Stimulated activated naive CD8-positive, alpha-beta T cell treated with anti-CD3 and anti-CD28 coated beads, Interleukin-15, Interleukin-2, amounts not matched to agents 100 ng/mL and 50 ng/mL, for 24 hours (primary cell): Measurements from ENCODE around the gene ARMC8.

ENCODE experiments used
- H3K27ac Mint-ChIP-seq: one replicate; pipeline ENCODE4 v1.8.0; 2021; ENCODE audit warnings: mild to moderate bottlenecking, mixed read lengths
- H3K27me3 Mint-ChIP-seq: one replicate; pipeline ENCODE4 v1.8.0; 2021; ENCODE audit warnings: mixed read lengths
- H3K36me3 Mint-ChIP-seq: one replicate; pipeline ENCODE4 v1.8.0; 2021; ENCODE audit warnings: low read depth, mixed read lengths
- H3K4me1 Mint-ChIP-seq: one replicate; pipeline ENCODE4 v1.8.0; 2021; ENCODE audit warnings: low read depth, mixed read lengths
- H3K4me3 Mint-ChIP-seq: one replicate; pipeline ENCODE4 v1.8.0; 2021; ENCODE audit warnings: mild to moderate bottlenecking, mixed read lengths
- H3K9me3 Mint-ChIP-seq: one replicate; pipeline ENCODE4 v1.8.0; 2021; ENCODE audit warnings: mixed read lengths

ARMC8 gene

DNA sequence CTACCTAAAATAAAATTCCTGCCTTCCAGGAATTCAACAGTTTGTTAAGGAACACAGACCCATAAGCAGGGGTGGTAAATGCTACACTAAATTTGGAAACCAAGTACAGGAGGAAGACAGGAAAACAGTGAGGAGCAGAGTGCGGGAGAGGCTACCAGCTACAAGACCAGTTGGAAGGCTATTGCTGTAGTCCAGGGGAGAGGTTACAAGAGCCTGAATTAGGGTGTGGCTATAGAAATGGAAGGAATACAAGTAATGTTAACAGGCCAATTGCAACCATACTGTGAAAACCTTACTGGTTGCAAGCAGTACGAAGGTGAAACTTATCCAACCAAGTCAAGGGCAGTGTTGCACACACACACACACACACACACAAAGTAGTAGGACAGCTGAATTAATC is 880 bp upstream of the ARMC8 start:
- Mint-ChIP-seq H3K4me1 (peaks cover 37% of the 10 kb centered on the region), H3K27me3 (no peaks in the 10 kb centered on the region), H3K4me3 (peak overlapping the region; percentile 93), H3K36me3 (peaks cover 13% of the 10 kb centered on the region), H3K27ac (no peak overlapping the region), H3K9me3 (no peaks in the 10 kb centered on the region)

DNA sequence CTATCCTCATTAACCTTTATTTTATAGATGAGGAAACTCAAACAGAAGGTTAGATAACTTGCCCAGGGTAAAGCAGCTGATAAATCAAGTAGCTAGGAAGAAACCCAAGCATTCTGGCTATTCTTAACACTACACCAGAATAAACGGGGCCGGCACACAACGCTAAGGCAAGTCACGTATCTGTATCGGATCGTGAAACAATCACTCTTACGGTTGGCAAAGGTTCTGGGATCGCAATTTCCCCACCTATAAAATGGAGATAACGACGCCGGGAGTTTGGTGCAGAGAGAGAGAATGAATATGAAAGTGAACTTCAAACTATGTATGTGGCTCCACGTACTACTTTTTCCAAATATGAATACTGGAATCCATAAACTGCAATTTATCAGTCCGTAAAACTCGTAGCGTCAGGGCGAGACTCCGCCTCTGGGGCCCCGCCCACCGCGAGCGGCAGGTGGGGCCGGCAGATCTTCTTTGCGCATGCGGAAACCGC is 252 bp upstream of the ARMC8 start:
- Mint-ChIP-seq H3K36me3 (peaks cover 19% of the 10 kb centered on the region), H3K9me3 (no peaks in the 10 kb centered on the region), H3K27ac (peak overlapping the region; percentile 96), H3K4me3 (peak overlapping the region; percentile 93), H3K4me1 (peaks cover 43% of the 10 kb centered on the region), H3K27me3 (no peaks in the 10 kb centered on the region)

DNA sequence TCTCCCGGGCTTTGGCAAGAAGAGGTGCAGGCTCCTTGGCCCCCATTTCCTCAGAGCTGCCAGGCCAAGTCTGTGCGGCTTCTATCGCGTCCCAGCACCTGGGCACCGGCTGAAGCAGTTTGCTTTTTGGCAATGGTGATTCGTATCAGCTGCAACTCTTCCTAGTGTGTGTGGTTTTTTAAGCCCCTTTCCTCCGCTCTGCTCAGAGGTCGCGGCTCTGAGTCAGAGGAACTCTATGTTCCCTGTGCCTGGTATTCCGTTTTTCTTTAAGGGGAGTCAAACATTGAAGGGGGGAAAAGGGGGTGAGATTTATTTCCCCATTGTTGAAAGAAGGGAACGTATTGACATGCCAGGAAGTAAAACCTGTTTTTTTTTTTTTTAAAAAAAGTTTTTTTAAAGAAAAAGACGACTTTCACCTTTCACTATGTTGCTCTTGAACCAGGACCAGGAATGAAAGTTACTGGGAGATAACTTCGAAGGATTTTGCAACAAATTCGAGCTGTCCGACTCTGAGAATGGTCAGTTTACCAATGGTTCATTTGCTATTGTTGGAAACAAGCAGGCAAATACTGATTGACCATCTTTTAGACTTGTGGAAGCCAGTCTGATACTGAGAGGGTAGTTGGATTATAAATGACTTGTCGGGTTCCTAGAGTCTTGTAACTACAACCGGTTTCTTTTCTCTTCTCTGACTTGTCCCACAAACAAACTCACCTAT is 1.1 kb downstream of the ARMC8 start:
- Mint-ChIP-seq H3K36me3 (peaks cover 23% of the 10 kb centered on the region), H3K4me3 (peak overlapping the region; percentile 93), H3K9me3 (no peaks in the 10 kb centered on the region), H3K27me3 (no peaks in the 10 kb centered on the region), H3K4me1 (peaks cover 43% of the 10 kb centered on the region), H3K27ac (peak overlapping the region; percentile 96)

DNA sequence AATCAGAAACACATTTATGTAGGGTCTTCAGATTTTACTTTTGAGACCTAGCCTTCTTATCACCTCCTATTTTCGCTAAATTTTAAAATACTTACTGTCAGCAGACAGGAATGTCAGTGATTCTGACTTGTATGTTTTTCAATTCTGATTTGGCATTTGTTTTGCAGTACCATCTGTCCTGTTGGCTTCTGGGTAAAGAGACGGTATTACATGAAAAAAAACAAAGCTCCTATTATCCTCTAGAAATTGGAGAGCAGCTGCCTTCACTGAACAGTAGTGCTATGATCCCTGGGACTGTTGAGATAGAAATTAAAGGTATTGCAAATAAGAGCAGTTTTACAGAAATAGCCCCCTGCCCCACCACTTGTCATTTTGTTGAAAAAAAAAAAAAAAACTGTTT is 8.4 kb downstream of the ARMC8 start:
- H3K27me3 Mint-ChIP-seq = no peaks in the 10 kb centered on the region
- no peaks in the 10 kb centered on the region for H3K9me3 Mint-ChIP-seq
- H3K4me1 Mint-ChIP-seq = peaks cover 28% of the 10 kb centered on the region
- H3K27ac Mint-ChIP-seq = no peak overlapping the region
- peaks cover 42% of the 10 kb centered on the region for H3K36me3 Mint-ChIP-seq
- H3K4me3 Mint-ChIP-seq = no peak overlapping the region

DNA sequence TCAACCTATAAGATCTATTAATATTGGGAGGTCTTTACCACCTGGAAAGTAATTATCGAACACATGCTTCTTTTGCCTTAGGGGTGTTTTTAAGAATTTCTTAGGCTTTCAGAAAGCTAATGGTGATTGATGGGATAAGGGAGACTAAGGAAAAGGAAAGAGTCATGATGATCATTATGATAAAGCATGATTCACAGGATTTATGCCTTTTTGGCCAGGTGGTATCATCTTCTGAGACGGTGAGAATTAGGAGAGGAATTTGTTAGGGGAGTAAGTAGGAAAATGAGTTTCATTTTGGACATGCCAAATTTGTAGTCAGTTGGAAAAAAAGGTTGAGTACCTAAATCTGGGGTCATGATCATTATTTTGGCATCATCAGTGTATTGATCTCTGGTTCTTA is 8.9 kb downstream of the ARMC8 start:
- Mint-ChIP-seq H3K27me3 (no peaks in the 10 kb centered on the region), H3K9me3 (no peaks in the 10 kb centered on the region), H3K27ac (no peak overlapping the region), H3K4me3 (no peak overlapping the region), H3K4me1 (peaks cover 23% of the 10 kb centered on the region), H3K36me3 (peaks cover 37% of the 10 kb centered on the region)

DNA sequence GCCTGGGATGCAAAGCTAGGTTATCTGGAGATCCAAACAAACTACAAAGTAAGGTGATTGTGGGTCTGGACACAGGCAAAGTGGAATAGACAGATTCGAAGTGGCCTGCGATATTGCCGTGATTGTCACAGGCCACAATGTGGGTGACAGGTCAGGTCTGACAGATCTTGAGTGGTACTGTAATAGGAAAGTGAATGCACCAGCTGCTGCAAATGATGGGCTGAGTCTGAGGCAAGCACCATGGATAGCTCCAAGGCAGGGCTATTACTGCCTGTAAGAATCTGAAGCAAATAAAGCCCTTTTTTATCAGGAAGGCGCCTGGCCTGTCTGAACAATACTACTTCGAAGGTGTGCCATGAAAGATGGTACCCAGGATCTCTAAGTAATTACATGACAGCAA is 10.0 kb downstream of the ARMC8 start:
- peaks cover 24% of the 10 kb centered on the region for H3K4me1 Mint-ChIP-seq
- H3K27ac Mint-ChIP-seq = no peak overlapping the region
- H3K27me3 Mint-ChIP-seq = no peaks in the 10 kb centered on the region
- H3K9me3 Mint-ChIP-seq = no peaks in the 10 kb centered on the region
- H3K4me3 Mint-ChIP-seq = no peak overlapping the region
- H3K36me3 Mint-ChIP-seq = peaks cover 36% of the 10 kb centered on the region

DNA sequence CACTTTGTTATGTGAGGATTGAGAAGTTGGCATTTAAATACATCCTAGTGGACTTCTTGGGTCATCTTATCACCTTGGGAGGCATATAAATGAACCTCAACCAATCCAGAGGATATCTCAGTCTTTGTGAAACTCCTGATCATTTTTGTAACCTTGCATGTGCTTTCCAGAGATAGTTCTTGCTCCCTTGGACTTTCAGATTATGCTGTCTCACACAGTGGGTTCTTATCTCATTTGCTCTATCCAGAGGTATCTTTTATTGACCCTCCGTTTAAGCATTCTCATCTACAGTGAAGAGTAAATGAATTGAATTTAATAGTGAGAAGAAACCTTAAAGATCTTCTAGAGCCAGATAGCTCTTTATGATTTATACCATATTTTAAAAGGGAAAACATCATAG is 10.4 kb downstream of the ARMC8 start:
- Mint-ChIP-seq H3K4me3 (no peak overlapping the region), H3K27ac (no peak overlapping the region), H3K9me3 (no peaks in the 10 kb centered on the region), H3K27me3 (no peaks in the 10 kb centered on the region), H3K4me1 (peaks cover 28% of the 10 kb centered on the region), H3K36me3 (peaks cover 35% of the 10 kb centered on the region)

DNA sequence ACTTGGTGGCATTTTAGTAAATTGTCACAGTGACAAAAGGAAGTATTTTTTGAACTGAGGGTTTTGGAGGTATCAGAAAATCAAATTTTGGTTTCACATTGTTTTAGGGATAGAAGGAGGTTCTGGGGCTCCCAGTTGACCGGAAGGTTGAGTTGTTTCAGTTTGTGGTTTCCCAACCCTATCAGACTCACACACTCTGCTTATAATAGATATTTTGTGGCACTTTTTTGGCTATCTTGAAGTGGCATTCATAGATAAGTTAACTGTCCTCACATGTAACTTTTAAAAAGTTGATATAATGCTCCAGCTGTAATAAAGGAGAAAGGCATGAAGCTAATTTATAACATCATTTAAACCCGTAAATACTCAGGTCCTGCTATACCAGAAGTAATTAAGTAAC is 12.8 kb downstream of the ARMC8 start:
- no peaks in the 10 kb centered on the region for H3K9me3 Mint-ChIP-seq
- H3K27ac Mint-ChIP-seq = no peak overlapping the region
- peaks cover 38% of the 10 kb centered on the region for H3K36me3 Mint-ChIP-seq
- H3K4me3 Mint-ChIP-seq = no peak overlapping the region
- H3K4me1 Mint-ChIP-seq = peaks cover 47% of the 10 kb centered on the region
- H3K27me3 Mint-ChIP-seq = no peaks in the 10 kb centered on the region

DNA sequence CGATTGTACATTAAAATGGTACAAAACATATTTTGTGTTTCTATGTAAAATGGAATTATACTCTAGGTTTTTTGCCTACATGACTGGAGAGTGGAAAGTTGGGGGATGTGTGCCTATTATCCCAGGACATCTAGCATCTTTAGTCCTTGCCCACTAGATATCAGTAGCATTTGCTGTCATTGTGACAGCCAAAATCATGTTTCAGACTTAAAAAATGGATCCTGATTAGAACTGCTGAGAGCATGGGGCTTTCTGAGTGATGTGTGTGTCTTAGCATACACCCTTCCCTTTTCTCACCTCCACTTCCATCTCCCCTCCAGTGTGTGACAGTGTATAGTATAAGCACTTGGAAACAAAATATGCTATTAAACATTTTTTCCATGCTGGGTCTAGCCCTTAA is 13.3 kb downstream of the ARMC8 start:
- Mint-ChIP-seq H3K27me3 (no peaks in the 10 kb centered on the region), H3K9me3 (no peaks in the 10 kb centered on the region), H3K36me3 (peaks cover 36% of the 10 kb centered on the region), H3K27ac (no peak overlapping the region), H3K4me3 (no peak overlapping the region), H3K4me1 (peaks cover 49% of the 10 kb centered on the region)

DNA sequence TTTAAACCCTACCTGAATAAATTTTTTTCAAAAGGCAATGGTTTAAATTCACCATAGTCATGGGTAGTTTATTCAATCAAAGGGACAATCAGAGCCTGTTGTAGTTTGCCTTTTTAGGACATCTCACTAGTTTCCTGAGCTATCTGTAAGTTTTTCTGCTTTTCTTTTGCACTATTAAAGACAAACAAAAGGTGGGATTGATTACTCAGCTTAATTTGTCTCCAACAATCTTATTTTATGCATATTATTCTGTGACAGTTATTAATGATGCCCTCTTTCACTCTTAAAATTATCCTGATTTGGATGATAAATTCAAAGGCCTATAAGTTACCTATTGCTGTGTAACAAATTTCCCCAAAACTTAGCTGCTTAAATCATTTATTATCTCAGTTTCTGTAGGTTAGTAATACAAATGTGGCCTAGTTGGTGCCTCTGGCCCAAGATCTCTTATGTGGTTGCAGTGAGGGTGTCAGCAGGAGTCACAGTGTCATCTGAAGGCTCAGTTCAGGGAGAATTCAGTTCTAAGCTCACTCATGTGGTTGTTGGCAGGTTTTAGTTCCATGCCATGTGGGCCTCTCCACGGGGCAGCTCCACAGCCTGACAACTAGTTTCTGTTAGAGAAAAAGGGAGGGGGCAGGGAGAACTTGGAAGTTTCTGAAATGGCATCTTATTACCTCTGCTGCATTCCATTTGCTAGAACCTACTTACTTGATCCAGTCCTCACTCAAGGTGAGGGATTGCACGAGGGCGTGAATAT is 16.0 kb downstream of the ARMC8 start:
- H3K27me3 Mint-ChIP-seq = no peaks in the 10 kb centered on the region
- no peak overlapping the region for H3K4me3 Mint-ChIP-seq
- no peaks in the 10 kb centered on the region for H3K9me3 Mint-ChIP-seq
- no peak overlapping the region for H3K27ac Mint-ChIP-seq
- peaks cover 56% of the 10 kb centered on the region for H3K4me1 Mint-ChIP-seq
- peaks cover 42% of the 10 kb centered on the region for H3K36me3 Mint-ChIP-seq

DNA sequence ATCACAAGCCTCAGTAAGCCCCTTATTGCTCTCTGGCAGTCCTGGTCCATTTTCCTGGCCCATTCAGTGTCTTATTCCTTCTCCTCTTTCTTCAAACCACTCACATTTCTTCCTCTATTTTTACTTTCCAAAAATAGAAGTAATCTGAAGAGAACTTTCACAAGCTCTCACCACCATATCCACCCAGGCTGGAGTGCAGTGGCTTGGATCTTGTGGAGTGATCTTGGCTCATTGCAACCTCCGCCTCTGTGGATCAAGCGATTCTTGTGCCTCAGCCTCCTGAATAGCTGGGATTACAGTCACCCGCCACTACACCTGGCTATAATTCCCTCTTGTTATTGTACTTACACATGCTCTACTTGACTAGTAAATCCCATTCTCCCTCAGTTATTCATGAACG is 16.8 kb downstream of the ARMC8 start:
- Mint-ChIP-seq H3K36me3 (peaks cover 40% of the 10 kb centered on the region), H3K4me3 (no peak overlapping the region), H3K27ac (no peak overlapping the region), H3K9me3 (no peaks in the 10 kb centered on the region), H3K27me3 (no peaks in the 10 kb centered on the region), H3K4me1 (peaks cover 55% of the 10 kb centered on the region)

DNA sequence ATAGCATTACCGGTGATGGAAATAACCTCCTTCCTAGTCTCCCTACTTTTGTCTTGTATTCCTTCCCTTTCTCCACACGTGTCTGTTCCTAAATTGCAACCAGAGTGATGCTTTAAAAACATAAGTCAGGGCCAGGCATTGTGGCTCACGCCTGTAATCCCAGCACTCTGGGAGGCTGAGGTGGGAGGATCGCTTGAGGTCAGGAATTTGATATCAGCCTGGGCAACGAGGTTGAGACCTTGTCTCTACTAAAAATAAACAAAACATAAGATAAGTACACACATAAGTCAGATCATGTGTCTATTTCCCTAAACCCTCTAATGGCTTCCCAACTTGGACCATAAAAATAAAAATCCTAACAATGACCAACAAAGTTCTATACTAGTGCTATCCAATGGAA is 18.4 kb downstream of the ARMC8 start:
- H3K4me3 Mint-ChIP-seq = no peak overlapping the region
- peaks cover 41% of the 10 kb centered on the region for H3K36me3 Mint-ChIP-seq
- H3K9me3 Mint-ChIP-seq = no peaks in the 10 kb centered on the region
- no peaks in the 10 kb centered on the region for H3K27me3 Mint-ChIP-seq
- H3K27ac Mint-ChIP-seq = no peak overlapping the region
- peaks cover 43% of the 10 kb centered on the region for H3K4me1 Mint-ChIP-seq

DNA sequence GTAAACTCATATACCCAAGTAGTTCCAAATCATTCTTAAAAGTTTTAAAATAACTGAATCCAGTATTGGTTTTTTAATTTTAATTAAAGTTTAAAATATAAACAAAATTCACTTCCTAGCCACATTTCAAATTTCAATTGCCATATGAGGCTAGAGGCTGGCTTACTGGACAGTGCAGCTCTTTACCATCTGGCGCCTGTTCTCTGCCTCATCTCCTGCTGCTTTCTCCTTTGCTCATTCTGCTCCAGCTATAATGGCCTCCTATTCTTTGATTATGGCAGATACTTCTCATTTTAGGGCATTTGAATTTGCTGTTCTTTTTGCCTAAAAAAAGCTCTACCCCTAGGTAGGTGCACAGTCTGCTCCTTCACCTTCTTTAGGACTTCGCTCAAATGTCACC is 19.1 kb downstream of the ARMC8 start:
- H3K4me3 Mint-ChIP-seq = no peak overlapping the region
- H3K4me1 Mint-ChIP-seq = peaks cover 43% of the 10 kb centered on the region
- no peaks in the 10 kb centered on the region for H3K9me3 Mint-ChIP-seq
- no peaks in the 10 kb centered on the region for H3K27me3 Mint-ChIP-seq
- H3K27ac Mint-ChIP-seq = no peak overlapping the region
- peaks cover 46% of the 10 kb centered on the region for H3K36me3 Mint-ChIP-seq

DNA sequence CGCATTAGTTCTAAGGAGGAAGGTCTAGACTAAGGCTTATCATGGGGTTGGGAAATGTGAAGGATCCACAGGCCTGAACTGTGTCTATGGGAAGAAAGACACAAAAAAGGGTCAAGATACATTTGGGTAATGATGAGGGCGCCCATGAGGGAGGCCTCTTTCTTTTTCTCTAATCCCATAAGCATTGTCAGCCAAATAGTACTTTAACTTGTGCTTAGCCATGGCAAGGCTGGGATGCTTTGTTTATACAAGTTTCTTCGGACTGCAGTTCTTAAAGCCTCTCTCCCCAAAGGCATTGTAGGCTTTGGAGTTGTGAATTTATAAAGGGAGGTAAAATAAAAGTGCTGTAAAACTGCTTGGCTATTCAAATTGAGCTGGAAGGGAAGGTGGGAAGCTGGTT is 23.4 kb downstream of the ARMC8 start:
- H3K27me3 Mint-ChIP-seq = no peaks in the 10 kb centered on the region
- H3K4me3 Mint-ChIP-seq = no peak overlapping the region
- H3K36me3 Mint-ChIP-seq = peaks cover 49% of the 10 kb centered on the region
- H3K4me1 Mint-ChIP-seq = peaks cover 9% of the 10 kb centered on the region
- no peak overlapping the region for H3K27ac Mint-ChIP-seq
- H3K9me3 Mint-ChIP-seq = no peaks in the 10 kb centered on the region

DNA sequence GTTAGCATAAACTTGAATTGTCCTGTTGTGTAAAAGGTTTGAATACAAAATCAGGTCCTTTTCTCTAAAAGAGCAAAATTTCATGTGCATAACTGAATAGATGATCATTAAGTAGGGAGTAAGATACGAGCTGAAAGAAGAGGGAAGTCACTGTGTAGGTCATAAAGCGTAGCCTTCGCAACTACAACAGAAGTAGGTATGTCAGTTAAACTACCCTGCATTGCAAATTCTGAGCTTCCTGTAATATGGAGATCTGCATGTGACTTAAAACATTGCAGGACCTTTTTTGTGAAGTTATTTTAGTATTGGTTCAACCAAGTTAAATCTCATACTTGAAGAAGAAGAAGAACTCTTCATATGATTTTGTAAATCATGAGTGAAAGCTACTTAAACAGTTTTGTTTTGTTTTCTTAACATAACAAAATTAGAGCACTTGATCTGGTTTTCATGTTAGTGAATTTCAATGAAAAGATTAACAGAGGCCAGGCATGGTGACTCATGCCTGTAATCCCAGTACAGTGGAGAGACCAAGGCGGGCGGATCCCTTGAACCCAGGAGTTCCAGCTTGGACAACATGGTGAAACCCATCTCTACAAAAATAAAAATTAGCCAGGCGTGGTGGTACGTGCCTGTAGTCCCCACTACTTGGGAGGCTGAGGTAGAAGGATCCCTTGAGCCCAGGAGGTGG is 26.4 kb downstream of the ARMC8 start:
- Mint-ChIP-seq H3K36me3 (peaks cover 45% of the 10 kb centered on the region), H3K27ac (no peak overlapping the region), H3K9me3 (no peaks in the 10 kb centered on the region), H3K27me3 (no peaks in the 10 kb centered on the region), H3K4me3 (no peak overlapping the region), H3K4me1 (peaks cover 7% of the 10 kb centered on the region)
